Measurements from ENCODE around the gene MIER2. TPM values are rescaled to one million over a fixed set of nuclear protein-coding genes. Genes with fewer than 3 reads are reported as not detected.
A peak's percentile ranks its signal among the peaks of the same experiment; 100 is the strongest.
"Not testable (repeated sequence)": the region's sequence is repeated elsewhere in the genome, so short reads cannot be mapped to it uniquely, and the experiment has no call there.

MIER2 gene
- total RNA-seq, result 40.2 to 44.5 TPM (median 42.4 TPM) in 3 replicates
- long read RNA-seq, full-length matches to known transcripts, result 37 of 76 reads
- long read RNA-seq, partial matches to known transcripts, result 6 of 76 reads
- long read RNA-seq, other reads (novel, unspliced or antisense), result 33 of 76 reads

- Mint-ChIP-seq H3K4me1 (ENCODE audit: low read depth) (peaks cover 45% of the 10 kb centered on the region), H3K27ac (ENCODE audit: unreplicated experiment) (peak within 1 kb of the TSS; percentile 89), H3K4me3 (ENCODE audit: unreplicated experiment) (peak within 1 kb of the TSS; percentile 88), H3K36me3 (ENCODE audit: low read depth) (peaks cover 1% of the 10 kb centered on the region), H3K9me3 (ENCODE audit: low read depth) (no peaks in the 10 kb centered on the region), H3K27me3 (ENCODE audit: low read depth) (no peaks in the 10 kb centered on the region)
- TF ChIP-seq, protein P1, sequence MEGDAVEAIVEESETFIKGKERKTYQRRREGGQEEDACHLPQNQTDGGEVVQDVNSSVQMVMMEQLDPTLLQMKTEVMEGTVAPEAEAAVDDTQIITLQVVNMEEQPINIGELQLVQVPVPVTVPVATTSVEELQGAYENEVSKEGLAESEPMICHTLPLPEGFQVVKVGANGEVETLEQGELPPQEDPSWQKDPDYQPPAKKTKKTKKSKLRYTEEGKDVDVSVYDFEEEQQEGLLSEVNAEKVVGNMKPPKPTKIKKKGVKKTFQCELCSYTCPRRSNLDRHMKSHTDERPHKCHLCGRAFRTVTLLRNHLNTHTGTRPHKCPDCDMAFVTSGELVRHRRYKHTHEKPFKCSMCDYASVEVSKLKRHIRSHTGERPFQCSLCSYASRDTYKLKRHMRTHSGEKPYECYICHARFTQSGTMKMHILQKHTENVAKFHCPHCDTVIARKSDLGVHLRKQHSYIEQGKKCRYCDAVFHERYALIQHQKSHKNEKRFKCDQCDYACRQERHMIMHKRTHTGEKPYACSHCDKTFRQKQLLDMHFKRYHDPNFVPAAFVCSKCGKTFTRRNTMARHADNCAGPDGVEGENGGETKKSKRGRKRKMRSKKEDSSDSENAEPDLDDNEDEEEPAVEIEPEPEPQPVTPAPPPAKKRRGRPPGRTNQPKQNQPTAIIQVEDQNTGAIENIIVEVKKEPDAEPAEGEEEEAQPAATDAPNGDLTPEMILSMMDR (IDR thresholded peaks at IDR 0.05), result no peak
- peak; percentile 95 for DNase-seq (ENCODE audit: low spot score)
Measured at GRCh38 chr19:344625-345319, at the start of gene MIER2. MIER2 (minus strand) TSS chr19:344796; CDS start chr19:344782, 14 bp downstream.

DNA sequence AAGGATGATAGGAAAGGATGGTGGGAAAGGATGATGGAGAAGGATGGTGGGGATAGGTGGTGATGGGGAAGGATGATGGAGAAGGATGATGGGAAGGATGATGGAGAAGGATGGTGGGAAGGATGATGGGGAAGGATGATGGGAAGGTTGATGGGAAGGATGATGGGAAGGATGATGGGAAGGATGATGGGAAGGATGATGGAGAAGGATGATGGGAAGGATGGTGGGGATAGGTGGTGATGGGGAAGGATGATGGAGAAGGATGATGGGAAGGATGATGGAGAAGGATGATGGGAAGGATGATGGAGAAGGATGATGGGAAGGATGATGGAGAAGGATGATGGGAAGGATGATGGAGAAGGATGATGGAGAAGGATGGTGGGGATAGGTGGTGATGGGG lies 49.0 kb upstream of the MIER2 start:
- not testable (repeated sequence) for H3K27me3 Mint-ChIP-seq (ENCODE audit: low read depth); H3K4me3 Mint-ChIP-seq (ENCODE audit: unreplicated experiment); H3K36me3 Mint-ChIP-seq (ENCODE audit: low read depth); H3K4me1 Mint-ChIP-seq (ENCODE audit: low read depth); DNase-seq (ENCODE audit: low spot score); H3K9me3 Mint-ChIP-seq (ENCODE audit: low read depth)
- H3K27ac Mint-ChIP-seq (ENCODE audit: unreplicated experiment), result peak overlapping the region; percentile 69

- Mint-ChIP-seq H3K4me1 (ENCODE audit: low read depth) (no peaks in the 10 kb centered on the region), H3K27me3 (ENCODE audit: low read depth) (peaks cover 4% of the 10 kb centered on the region), H3K27ac (ENCODE audit: unreplicated experiment) (no peak overlapping the region), H3K9me3 (ENCODE audit: low read depth) (peaks cover 4% of the 10 kb centered on the region), H3K36me3 (ENCODE audit: low read depth) (no peaks in the 10 kb centered on the region), H3K4me3 (ENCODE audit: unreplicated experiment) (no peak overlapping the region)
- TF ChIP-seq, protein P1 (IDR thresholded peaks at IDR 0.05), result no peak
- DNase-seq (ENCODE audit: low spot score), result peak; percentile 55
Measured at GRCh38 chr19:392375-392970, 47.9 kb upstream of the MIER2 start.

DNA sequence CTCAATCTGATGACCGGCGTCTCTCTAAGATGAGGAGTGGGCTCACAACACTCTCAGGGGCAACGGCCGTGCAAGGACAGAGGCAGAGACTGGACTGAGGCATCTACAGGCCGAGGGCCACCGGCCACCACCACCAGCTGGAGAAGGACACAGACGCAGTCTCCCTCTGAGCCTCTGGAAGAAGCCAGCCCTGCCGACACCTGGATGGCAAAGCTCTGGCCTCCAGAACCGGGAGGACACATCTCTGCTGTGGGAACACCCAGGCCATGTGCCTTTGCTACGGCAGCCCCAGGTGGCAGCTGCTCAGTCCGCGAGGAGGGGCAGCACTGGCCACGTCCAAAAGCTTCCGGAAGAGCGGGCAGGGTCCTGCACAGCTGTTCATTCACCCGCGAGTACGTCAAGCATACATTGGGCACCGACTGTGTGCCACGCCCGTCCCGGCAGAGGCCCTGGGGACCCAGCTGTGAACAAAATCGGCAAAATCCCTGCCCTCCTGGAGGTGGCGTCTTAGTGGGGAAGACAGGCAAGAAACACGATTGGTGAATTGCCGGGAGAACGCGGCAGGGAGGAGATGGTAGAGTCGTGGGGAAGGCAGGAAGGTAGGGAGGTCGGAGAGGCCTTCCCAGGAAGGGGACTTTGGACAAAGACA lies 47.3 kb upstream of the MIER2 start:
- no peaks in the 10 kb centered on the region for H3K36me3 Mint-ChIP-seq (ENCODE audit: low read depth)
- TF ChIP-seq, protein P1 (IDR thresholded peaks at IDR 0.05), result no peak
- H3K4me3 Mint-ChIP-seq (ENCODE audit: unreplicated experiment), result no peak overlapping the region
- H3K27ac Mint-ChIP-seq (ENCODE audit: unreplicated experiment), result no peak overlapping the region
- DNase-seq (ENCODE audit: low spot score), result peak; percentile 79
- H3K27me3 Mint-ChIP-seq (ENCODE audit: low read depth), result peaks cover 6% of the 10 kb centered on the region
- no peaks in the 10 kb centered on the region for H3K4me1 Mint-ChIP-seq (ENCODE audit: low read depth)
- H3K9me3 Mint-ChIP-seq (ENCODE audit: low read depth), result peaks cover 4% of the 10 kb centered on the region

GRCh38 chr19:391207-391557 lies 46.6 kb upstream of the MIER2 start:
- Mint-ChIP-seq H3K9me3 (ENCODE audit: low read depth) (peaks cover 4% of the 10 kb centered on the region), H3K27ac (ENCODE audit: unreplicated experiment) (no peak overlapping the region), H3K36me3 (ENCODE audit: low read depth) (no peaks in the 10 kb centered on the region), H3K4me1 (ENCODE audit: low read depth) (no peaks in the 10 kb centered on the region), H3K4me3 (ENCODE audit: unreplicated experiment) (no peak overlapping the region), H3K27me3 (ENCODE audit: low read depth) (peaks cover 7% of the 10 kb centered on the region)
- TF ChIP-seq, protein P1 (IDR thresholded peaks at IDR 0.05), result no peak
- DNase-seq (ENCODE audit: low spot score), result no peak

Measured in chondrocyte (in vitro differentiated cells).